GM19397 (cell line): Measurements from ENCODE around the gene PRKN.

Source experiments
- ATAC-seq: cut with Tn5 transposase; IDR thresholded peaks from one replicate; pipeline ENCODE4 v1.9.1; 2021; ENCODE audit warnings: mild to moderate bottlenecking, moderate library complexity; ENCODE audit not compliant: unreplicated experiment

The PRKN gene

GRCh38 chr6:162262466-162263196 is 464.9 kb downstream of the PRKN start:
- no peak for ATAC-seq

- ATAC-seq: no peak
Measured at GRCh38 chr6:162261598-162261997, 466.0 kb downstream of the PRKN start.

GRCh38 chr6:162260027-162260426 is 467.5 kb downstream of the PRKN start:
- no peak for ATAC-seq

- no peak for ATAC-seq
Measured at GRCh38 chr6:162258647-162259046, 468.9 kb downstream of the PRKN start.

- ATAC-seq: no peak
Measured at GRCh38 chr6:162256361-162256760, 471.2 kb downstream of the PRKN start.

- ATAC-seq: no peak
Measured at GRCh38 chr6:162251257-162251656, 476.3 kb downstream of the PRKN start.

GRCh38 chr6:162249907-162250642 is 477.5 kb downstream of the PRKN start:
- no peak for ATAC-seq

GRCh38 chr6:162245830-162246420 is 481.6 kb downstream of the PRKN start:
- ATAC-seq: no peak

GRCh38 chr6:162244031-162244430 is 483.5 kb downstream of the PRKN start:
- no peak for ATAC-seq

GRCh38 chr6:162242915-162243314 is 484.7 kb downstream of the PRKN start:
- no peak for ATAC-seq

- ATAC-seq: no peak
Measured at GRCh38 chr6:162239330-162239729, 488.2 kb downstream of the PRKN start.

- no peak for ATAC-seq
Measured at GRCh38 chr6:162238675-162239074, 488.9 kb downstream of the PRKN start.

GRCh38 chr6:162237331-162237730 is 490.2 kb downstream of the PRKN start:
- ATAC-seq: no peak

GRCh38 chr6:162234631-162235030 is 492.9 kb downstream of the PRKN start:
- ATAC-seq: no peak

GRCh38 chr6:162230147-162230752 is 497.3 kb downstream of the PRKN start:
- ATAC-seq: no peak

- ATAC-seq: no peak
Measured at GRCh38 chr6:162229093-162229492, 498.5 kb downstream of the PRKN start.

GRCh38 chr6:162226803-162227202 is 500.8 kb downstream of the PRKN start:
- ATAC-seq: no peak

- ATAC-seq: no peak
Measured at GRCh38 chr6:162222521-162222920, 505.0 kb downstream of the PRKN start.

GRCh38 chr6:162220876-162221275 is 506.7 kb downstream of the PRKN start:
- ATAC-seq: no peak

- ATAC-seq: no peak
Measured at GRCh38 chr6:162219266-162219665, 508.3 kb downstream of the PRKN start.

GRCh38 chr6:162217811-162218493 is 509.6 kb downstream of the PRKN start:
- no peak for ATAC-seq
